Endothelial cell of umbilical vein (primary cell): ENCODE measurements around the gene ESRRA.

Source experiments
- EZH2 ChIP-seq: IDR thresholded peaks from 2 replicates; pipeline ENCODE4 v1.6.1; 2012; ENCODE audit warnings: borderline replicate concordance, low read depth, mild to moderate bottlenecking, moderate library complexity, low read length, inconsistent platforms; ENCODE audit not compliant: severe bottlenecking
- FOS ChIP-seq: IDR thresholded peaks from 2 replicates; pipeline ENCODE4 v1.6.1; 2011; ENCODE audit warnings: mild to moderate bottlenecking, low read length, moderate library complexity, borderline replicate concordance; ENCODE audit not compliant: insufficient read depth
- GATA2 ChIP-seq: IDR thresholded peaks from 2 replicates; pipeline ENCODE4 v1.7.0; 2011; ENCODE audit warnings: low read depth, mild to moderate bottlenecking, moderate library complexity, mixed read lengths, low read length; ENCODE audit not compliant: insufficient read length, insufficient read depth
- MYC ChIP-seq: IDR thresholded peaks from one replicate; pipeline ENCODE4 v1.6.1; 2011; ENCODE audit warnings: mild to moderate bottlenecking, low read depth, low read length
- POLR2A ChIP-seq: IDR thresholded peaks from 2 replicates; pipeline ENCODE4 v1.6.1; 2012; ENCODE audit warnings: low read depth, mild to moderate bottlenecking, control low read depth, low read length
- POLR2AphosphoS5 ChIP-seq: IDR thresholded peaks from 2 replicates; pipeline ENCODE4 v1.6.1; 2012; ENCODE audit warnings: low read depth, mild to moderate bottlenecking, control low read depth, low read length, moderate library complexity; ENCODE audit not compliant: insufficient read depth
- TF ChIP-seq, protein P1 (sequence below), 2 donors: IDR thresholded peaks; 1 replicate in 1 of 2; 2 replicates in 1 of 2; pipeline ENCODE4 v1.5.1; 2011; ENCODE audit warnings: low read length in 2 of 2, mild to moderate bottlenecking in 2 of 2, moderate library complexity in 2 of 2, control low read depth in 1 of 2, inconsistent platforms in 1 of 2, low read depth in 1 of 2; ENCODE audit not compliant: insufficient read depth in 1 of 2; ENCODE audit errors: extremely low read depth in 1 of 2
- TF ChIP-seq, protein P2 (sequence below): IDR thresholded peaks from 2 replicates; pipeline ENCODE4 v1.6.1; 2011; ENCODE audit not compliant: insufficient read depth, insufficient read length

DNA sequence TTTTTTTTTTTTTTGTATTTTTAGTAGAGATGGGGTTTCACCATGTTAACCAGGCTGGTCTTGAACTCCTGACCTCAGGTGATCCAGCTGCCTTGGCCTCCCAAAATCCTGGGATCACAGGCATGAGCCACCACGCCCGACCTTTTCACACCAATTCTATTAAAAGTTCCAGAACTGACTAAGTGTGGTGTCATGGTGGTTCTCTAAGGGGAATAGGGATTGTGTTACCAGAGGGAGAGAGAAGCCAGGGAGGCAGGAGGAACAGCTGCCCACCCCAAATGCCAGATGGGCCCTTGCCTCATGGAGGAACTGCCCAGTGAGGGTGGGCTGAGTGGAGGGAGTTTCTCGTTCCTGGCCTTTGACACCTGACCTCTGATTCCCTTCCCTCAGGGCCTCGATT is 59.6 kb downstream of the ESRRA start:
- no peak for TF ChIP-seq POLR2AphosphoS5
- no peak for TF ChIP-seq POLR2A
- TF ChIP-seq, protein P1, sequence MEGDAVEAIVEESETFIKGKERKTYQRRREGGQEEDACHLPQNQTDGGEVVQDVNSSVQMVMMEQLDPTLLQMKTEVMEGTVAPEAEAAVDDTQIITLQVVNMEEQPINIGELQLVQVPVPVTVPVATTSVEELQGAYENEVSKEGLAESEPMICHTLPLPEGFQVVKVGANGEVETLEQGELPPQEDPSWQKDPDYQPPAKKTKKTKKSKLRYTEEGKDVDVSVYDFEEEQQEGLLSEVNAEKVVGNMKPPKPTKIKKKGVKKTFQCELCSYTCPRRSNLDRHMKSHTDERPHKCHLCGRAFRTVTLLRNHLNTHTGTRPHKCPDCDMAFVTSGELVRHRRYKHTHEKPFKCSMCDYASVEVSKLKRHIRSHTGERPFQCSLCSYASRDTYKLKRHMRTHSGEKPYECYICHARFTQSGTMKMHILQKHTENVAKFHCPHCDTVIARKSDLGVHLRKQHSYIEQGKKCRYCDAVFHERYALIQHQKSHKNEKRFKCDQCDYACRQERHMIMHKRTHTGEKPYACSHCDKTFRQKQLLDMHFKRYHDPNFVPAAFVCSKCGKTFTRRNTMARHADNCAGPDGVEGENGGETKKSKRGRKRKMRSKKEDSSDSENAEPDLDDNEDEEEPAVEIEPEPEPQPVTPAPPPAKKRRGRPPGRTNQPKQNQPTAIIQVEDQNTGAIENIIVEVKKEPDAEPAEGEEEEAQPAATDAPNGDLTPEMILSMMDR (IDR thresholded peaks at IDR 0.05; ENCODE audit: extremely low read depth in 1 of 2, insufficient read depth in 1 of 2, low read depth in 1 of 2, low read length in 2 of 2) = no peak
- no peak for TF ChIP-seq EZH2
- no peak for TF ChIP-seq GATA2
- TF ChIP-seq, protein P2, sequence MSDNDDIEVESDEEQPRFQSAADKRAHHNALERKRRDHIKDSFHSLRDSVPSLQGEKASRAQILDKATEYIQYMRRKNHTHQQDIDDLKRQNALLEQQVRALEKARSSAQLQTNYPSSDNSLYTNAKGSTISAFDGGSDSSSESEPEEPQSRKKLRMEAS = no peak
- no peak for TF ChIP-seq FOS
- no peak for TF ChIP-seq MYC
